ENCODE data around the gene TTLL8. TPM values are rescaled to one million over a fixed set of nuclear protein-coding genes. Genes with fewer than 3 reads are reported as not detected.

The TTLL8 gene
- total and polyA plus RNA-seq, 4 donors = not detected

DNA sequence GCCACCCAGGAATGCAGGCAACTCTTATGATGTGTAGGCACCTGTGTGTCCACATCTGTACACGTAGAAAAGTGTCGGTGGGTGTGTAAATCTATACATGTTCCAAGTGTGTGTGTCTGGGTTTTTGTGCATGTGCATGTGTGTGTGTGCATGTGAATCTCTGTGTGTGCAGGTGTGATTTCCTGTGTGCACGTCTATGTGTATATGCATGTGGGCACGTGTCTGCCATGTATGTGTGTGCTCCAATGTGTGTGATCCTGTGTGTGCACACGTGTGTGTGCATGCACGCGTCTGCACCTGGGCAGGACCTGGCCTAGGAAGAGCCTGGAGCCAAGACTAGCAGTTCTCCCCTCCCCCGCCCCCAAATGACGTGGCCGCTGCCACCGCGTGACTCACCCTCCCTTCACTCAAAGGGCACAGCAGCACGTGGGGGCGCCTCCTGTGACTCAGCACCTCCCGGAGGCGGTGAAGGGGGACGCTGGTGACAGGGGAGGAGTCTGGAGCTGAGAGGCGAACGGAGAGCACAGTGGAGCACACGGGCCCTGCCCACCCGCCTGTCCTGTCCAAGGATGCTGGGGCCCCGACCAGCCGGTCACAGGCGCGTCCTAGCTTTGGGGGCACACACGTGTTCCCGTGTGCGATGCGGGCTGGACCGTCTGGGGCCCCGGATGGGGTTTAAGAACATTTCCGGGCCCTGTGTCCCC is 87.4 kb downstream of the TTLL8 start (continued):
- TF ChIP-seq, protein P1, sequence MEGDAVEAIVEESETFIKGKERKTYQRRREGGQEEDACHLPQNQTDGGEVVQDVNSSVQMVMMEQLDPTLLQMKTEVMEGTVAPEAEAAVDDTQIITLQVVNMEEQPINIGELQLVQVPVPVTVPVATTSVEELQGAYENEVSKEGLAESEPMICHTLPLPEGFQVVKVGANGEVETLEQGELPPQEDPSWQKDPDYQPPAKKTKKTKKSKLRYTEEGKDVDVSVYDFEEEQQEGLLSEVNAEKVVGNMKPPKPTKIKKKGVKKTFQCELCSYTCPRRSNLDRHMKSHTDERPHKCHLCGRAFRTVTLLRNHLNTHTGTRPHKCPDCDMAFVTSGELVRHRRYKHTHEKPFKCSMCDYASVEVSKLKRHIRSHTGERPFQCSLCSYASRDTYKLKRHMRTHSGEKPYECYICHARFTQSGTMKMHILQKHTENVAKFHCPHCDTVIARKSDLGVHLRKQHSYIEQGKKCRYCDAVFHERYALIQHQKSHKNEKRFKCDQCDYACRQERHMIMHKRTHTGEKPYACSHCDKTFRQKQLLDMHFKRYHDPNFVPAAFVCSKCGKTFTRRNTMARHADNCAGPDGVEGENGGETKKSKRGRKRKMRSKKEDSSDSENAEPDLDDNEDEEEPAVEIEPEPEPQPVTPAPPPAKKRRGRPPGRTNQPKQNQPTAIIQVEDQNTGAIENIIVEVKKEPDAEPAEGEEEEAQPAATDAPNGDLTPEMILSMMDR (IDR thresholded peaks at IDR 0.05; ENCODE audit: low read depth, low read length, missing input control) = no peak
- TF ChIP-seq TAF1 (conservative IDR thresholded peaks at IDR 0.05) (peak; percentile 59), GABPA (IDR thresholded peaks at IDR 0.05 in 1 of 2, conservative IDR thresholded peaks at IDR 0.05 in 1 of 2) (no peak)

DNA sequence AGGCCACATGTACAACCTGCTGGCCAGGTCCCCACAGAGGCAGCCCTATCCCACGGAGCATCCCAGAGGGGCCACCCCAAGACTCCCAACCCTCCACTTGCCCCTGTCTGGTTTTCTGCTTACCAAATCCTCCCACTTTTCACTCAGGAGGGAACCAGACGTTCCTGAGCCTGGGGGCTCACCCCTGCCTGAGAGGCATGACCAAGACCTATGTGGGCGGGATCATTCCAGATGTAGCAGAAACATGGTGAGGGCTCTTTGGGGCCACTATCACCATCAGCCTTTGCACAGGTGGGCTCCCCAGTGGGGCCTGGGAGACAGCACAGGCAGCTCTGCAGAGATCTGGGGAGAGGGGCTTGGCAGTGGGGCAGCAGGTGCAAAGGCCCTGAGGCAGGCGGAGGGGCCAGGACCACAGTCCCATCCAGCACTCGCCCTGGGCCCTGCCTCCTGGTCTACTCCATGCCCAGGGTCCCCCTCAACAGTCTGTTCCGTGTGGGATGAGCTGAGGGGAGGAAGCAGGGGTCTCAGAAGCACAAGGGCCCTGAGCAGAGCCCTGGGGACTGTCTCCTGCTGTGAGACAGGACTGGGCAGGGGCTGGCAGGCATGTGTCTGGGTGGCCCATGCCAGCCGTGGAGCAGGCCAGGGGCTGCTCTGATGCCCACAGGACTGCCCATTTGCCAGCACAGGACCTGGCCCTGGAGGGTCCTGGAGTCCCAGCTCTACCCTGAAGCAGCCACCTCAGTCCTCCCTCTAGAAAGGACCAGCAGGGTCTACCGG is 88.2 kb downstream of the TTLL8 start:
- no peak for TF ChIP-seq RAD21 (IDR thresholded peaks at IDR 0.05)
- no peak for DNase-seq (ENCODE audit: low spot score)

DNA sequence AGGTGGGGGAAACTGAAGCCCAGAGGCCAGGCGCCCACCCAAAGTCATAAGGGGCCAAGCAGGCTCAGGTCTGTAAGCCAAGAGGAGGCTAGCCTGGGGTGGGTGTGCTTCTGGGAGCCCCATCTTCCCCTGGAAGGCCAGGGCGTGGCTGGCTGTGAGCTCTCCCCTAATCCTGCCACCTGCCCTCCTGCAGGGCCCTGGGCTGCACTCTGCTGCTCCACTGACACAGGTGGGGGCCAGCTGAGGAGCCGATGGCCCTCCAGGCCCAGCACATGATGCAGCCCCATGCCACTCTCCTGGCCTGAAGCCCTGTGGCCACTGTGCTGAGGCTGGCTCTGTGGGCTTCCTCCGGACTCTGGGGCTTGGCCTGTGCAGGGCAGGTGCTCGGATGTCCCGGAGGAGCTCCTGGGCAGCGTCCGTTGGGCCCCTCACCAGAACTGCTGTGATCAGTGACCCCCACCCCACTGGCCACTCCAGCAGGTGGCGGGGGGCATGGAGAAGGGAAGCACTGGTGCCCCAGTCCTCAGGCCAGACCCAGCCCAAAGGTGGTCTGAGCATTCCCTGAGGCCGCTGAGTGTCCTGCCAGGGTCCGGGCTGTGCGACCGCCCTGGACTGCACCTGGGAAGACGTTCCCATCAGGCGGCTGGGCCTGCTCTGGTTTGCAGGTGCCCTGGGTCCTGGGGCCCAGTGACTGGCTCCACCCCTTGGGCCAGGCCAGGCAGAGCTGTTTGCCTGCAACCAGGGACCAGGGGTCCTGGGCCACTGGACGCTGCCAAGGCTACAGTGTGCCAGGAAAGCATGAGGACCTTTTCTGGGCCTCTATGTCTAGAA is 89.1 kb downstream of the TTLL8 start:
- peaks cover 0 to 2% (median under 1%) of the 10 kb centered on the region in 4 donors for H3K36me3 ChIP-seq (ENCODE audit: control insufficient read depth in 4 of 4, insufficient read depth in 3 of 4, low read depth in 1 of 4, low read length in 3 of 4)
- TF ChIP-seq HNF4A (conservative IDR thresholded peaks at IDR 0.05) = no peak
- no peak for TF ChIP-seq YY1 (IDR thresholded peaks at IDR 0.05)
- H3K4me1 ChIP-seq (ENCODE audit: control insufficient read depth in 4 of 4, insufficient read depth in 4 of 4, low read length in 3 of 4) = peaks cover 37 to 74% (median 57%) of the 10 kb centered on the region in 4 donors
- H3K4me3 ChIP-seq (ENCODE audit: low read depth in 1 of 3, low read length in 3 of 3) = peak overlapping the region in 1 of 3 donors; percentile 21
- no peaks in the 10 kb centered on the region for H3K9me3 ChIP-seq (ENCODE audit: control insufficient read depth in 4 of 4, low read length in 3 of 4)
- 95% methylated on average over 16 of the region's 16 CpGs for whole genome bisulfite sequencing
- no peaks in the 10 kb centered on the region for H3K27me3 ChIP-seq (ENCODE audit: control insufficient read depth in 4 of 4, insufficient read depth in 4 of 4, low read length in 3 of 4)
- H3K27ac ChIP-seq (ENCODE audit: low read depth in 1 of 2, low read length in 2 of 2) = peak overlapping the region; percentile 95 to 99
- no peak for DNase-seq (ENCODE audit: low spot score)
- peak overlapping the region in 1 of 2 donors; percentile 17 for H3K9ac ChIP-seq (ENCODE audit: low read depth in 1 of 2, low read length in 2 of 2)

More for the DNA sequence above, 88.2 kb downstream of the TTLL8 start:
- H3K27ac ChIP-seq (ENCODE audit: low read depth in 1 of 2, low read length in 2 of 2) = peak overlapping the region; percentile 95 to 99
- 82% methylated on average over 8 of the region's 8 CpGs for WGBS
- H3K9ac ChIP-seq (ENCODE audit: low read depth in 1 of 2, low read length in 2 of 2) = no peak overlapping the region
- no peaks in the 10 kb centered on the region for H3K9me3 ChIP-seq (ENCODE audit: control insufficient read depth in 4 of 4, low read length in 3 of 4)
- peaks cover 31 to 65% (median 50%) of the 10 kb centered on the region in 4 donors for H3K4me1 ChIP-seq (ENCODE audit: control insufficient read depth in 4 of 4, insufficient read depth in 4 of 4, low read length in 3 of 4)
- H3K36me3 ChIP-seq (ENCODE audit: control insufficient read depth in 4 of 4, insufficient read depth in 3 of 4, low read depth in 1 of 4, low read length in 3 of 4) = no peaks in the 10 kb centered on the region
- H3K4me3 ChIP-seq (ENCODE audit: low read depth in 1 of 3, low read length in 3 of 3) = no peak overlapping the region
- no peaks in the 10 kb centered on the region for H3K27me3 ChIP-seq (ENCODE audit: control insufficient read depth in 4 of 4, insufficient read depth in 4 of 4, low read length in 3 of 4)

Other genes starting within 250 kb of the TTLL8 start
- gene BRD1, start 230.4 kb downstream of the TTLL8 start, total RNA-seq = 10 to 100 TPM; 15.7 to 20.7 TPM
- gene BRD1, start 230.4 kb downstream of the TTLL8 start, polyA plus RNA-seq = 1 to 10 TPM; 3.3 to 7.5 TPM
- 10 to 100 TPM in 1 of 2 donors, 1 to 10 TPM in 1; 6.5 to 10.3 TPM for gene ZBED4, start 204.5 kb downstream of the TTLL8 start, total RNA-seq
- 1 to 10 TPM; 2.1 to 3.0 TPM for gene ZBED4, start 204.5 kb downstream of the TTLL8 start, polyA plus RNA-seq
- 10 to 100 TPM; 10.4 to 20.2 TPM for gene ALG12, start 139.9 kb downstream of the TTLL8 start, total RNA-seq
- gene ALG12, start 139.9 kb downstream of the TTLL8 start, polyA plus RNA-seq = 10 to 100 TPM; 12.5 to 15.6 TPM
- gene CRELD2, start 139.7 kb downstream of the TTLL8 start, total RNA-seq = 10 to 100 TPM; 17.2 to 98.1 TPM
- gene CRELD2, start 139.7 kb downstream of the TTLL8 start, polyA plus RNA-seq = 10 to 100 TPM; 34.2 to 80.0 TPM
- 10 to 100 TPM; 14.5 to 33.8 TPM for gene PIM3, start 97.5 kb downstream of the TTLL8 start, total RNA-seq
- gene PIM3, start 97.5 kb downstream of the TTLL8 start, polyA plus RNA-seq = 10 to 100 TPM; 22.3 to 44.0 TPM
- under 1 TPM in 1 of 2 donors, not detected in 1; under 0.01 TPM for gene IL17REL, start 45.5 kb downstream of the TTLL8 start, total RNA-seq
- not detected for gene IL17REL, start 45.5 kb downstream of the TTLL8 start, polyA plus RNA-seq
- 1 to 10 TPM in 1 of 2 donors, under 1 TPM in 1; 0.33 to 9.4 TPM for gene MLC1, start 27.1 kb upstream of the TTLL8 start, total RNA-seq
- under 1 TPM in 1 of 2 donors, not detected in 1; 0.13 TPM for gene MLC1, start 27.1 kb upstream of the TTLL8 start, polyA plus RNA-seq
- gene MOV10L1, start 31.7 kb upstream of the TTLL8 start, total RNA-seq = under 1 TPM; 0.17 to 0.47 TPM
- gene MOV10L1, start 31.7 kb upstream of the TTLL8 start, polyA plus RNA-seq = under 1 TPM; 0.07 to 0.18 TPM
- gene PANX2, start 112.4 kb upstream of the TTLL8 start, total RNA-seq = 1 to 10 TPM in 1 of 2 donors, under 1 TPM in 1; 0.56 to 2.3 TPM
- gene PANX2, start 112.4 kb upstream of the TTLL8 start, polyA plus RNA-seq = 10 to 100 TPM in 1 of 2 donors, under 1 TPM in 1; 0.39 to 14.8 TPM
- gene TRABD, start 127.6 kb upstream of the TTLL8 start, total RNA-seq = 10 to 100 TPM; 10.5 to 18.3 TPM
- 10 to 100 TPM; 14.4 to 29.7 TPM for gene TRABD, start 127.6 kb upstream of the TTLL8 start, polyA plus RNA-seq
- gene SELENOO, start 142.7 kb upstream of the TTLL8 start, total RNA-seq = 10 to 100 TPM; 16.4 to 58.9 TPM
- gene SELENOO, start 142.7 kb upstream of the TTLL8 start, polyA plus RNA-seq = 10 to 100 TPM; 25.5 to 59.2 TPM
- 10 to 100 TPM; 20.9 to 31.7 TPM for gene TUBGCP6, start 186.7 kb upstream of the TTLL8 start, total RNA-seq
- 10 to 100 TPM in 1 of 2 donors, 1 to 10 TPM in 1; 9.3 to 11.9 TPM for gene TUBGCP6, start 186.7 kb upstream of the TTLL8 start, polyA plus RNA-seq
- 10 to 100 TPM; 11.4 to 18.2 TPM for gene HDAC10, start 193.0 kb upstream of the TTLL8 start, total RNA-seq
- gene HDAC10, start 193.0 kb upstream of the TTLL8 start, polyA plus RNA-seq = 10 to 100 TPM in 1 of 2 donors, 1 to 10 TPM in 1; 6.2 to 15.9 TPM
- 1 to 10 TPM; 2.3 to 2.8 TPM for gene MAPK12, start 203.4 kb upstream of the TTLL8 start, total RNA-seq
- 1 to 10 TPM in 1 of 2 donors, under 1 TPM in 1; 0.83 to 1.5 TPM for gene MAPK12, start 203.4 kb upstream of the TTLL8 start, polyA plus RNA-seq
- 1 to 10 TPM in 1 of 2 donors, under 1 TPM in 1; 0.65 to 1.2 TPM for gene MAPK11, start 212.1 kb upstream of the TTLL8 start, total RNA-seq
- 1 to 10 TPM in 1 of 2 donors, under 1 TPM in 1; 0.83 to 2.0 TPM for gene MAPK11, start 212.1 kb upstream of the TTLL8 start, polyA plus RNA-seq
- gene PLXNB2, start 249.3 kb upstream of the TTLL8 start, total RNA-seq = 10 to 100 TPM; 28.8 to 95.7 TPM
- gene PLXNB2, start 249.3 kb upstream of the TTLL8 start, polyA plus RNA-seq = 10 to 100 TPM; 60.1 to 87.8 TPM